Measurements from ENCODE around the gene ACP2. TPM values are rescaled to one million over a fixed set of nuclear protein-coding genes. Genes with fewer than 3 reads are reported as not detected.

Gene ACP2, protein sequence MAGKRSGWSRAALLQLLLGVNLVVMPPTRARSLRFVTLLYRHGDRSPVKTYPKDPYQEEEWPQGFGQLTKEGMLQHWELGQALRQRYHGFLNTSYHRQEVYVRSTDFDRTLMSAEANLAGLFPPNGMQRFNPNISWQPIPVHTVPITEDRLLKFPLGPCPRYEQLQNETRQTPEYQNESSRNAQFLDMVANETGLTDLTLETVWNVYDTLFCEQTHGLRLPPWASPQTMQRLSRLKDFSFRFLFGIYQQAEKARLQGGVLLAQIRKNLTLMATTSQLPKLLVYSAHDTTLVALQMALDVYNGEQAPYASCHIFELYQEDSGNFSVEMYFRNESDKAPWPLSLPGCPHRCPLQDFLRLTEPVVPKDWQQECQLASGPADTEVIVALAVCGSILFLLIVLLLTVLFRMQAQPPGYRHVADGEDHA
- 18.7 and 22.5 TPM in 2 replicates for total RNA-seq

DNA sequence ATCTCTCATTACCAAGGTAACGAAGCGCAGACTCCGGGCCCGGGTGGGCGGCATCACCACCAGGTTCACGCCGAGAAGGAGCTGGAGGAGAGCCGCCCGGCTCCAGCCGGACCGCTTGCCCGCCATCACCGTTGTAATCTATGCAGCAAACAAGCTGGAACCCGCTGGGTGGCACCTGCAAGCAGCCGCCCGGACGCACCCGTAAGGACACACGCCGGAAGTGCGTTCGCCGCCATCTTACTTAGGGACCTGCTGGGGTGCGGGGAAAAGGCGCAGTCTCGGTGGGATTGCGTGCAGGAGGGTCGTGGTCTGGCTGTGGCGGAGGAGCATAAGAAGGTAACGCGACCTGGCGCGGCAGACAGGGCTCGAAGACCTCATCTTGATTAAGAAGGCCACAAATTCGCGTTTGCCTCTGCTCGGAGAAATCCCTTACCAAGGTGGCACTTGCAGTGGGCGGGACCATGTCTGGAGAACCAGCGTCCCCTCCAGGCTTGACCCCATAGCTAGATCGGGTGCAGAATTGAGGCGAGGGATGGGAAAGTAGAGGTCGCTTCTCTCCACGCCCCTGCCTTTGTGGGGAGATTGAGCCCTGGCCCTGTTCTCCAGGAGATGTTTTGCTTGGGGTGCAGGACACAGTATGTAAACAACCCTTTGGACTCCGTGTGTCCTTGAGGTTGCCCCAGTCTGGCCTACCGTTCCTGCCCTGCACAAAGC, at the start of gene ACP2:
ACP2 (minus strand) TSS at position 151 of the 714 bp plus-strand sequence; CDS start at position 126, 25 bp downstream.
- DNase-seq (peak; percentile 82), ATAC-seq (ENCODE audit: low read depth) (peak; percentile 96)
- H3K27me3 Mint-ChIP-seq, result no peaks in the 10 kb centered on the region
- peak within 1 kb of the TSS; percentile 98 for H3K4me3 Mint-ChIP-seq
- H3K27ac Mint-ChIP-seq, result peak within 1 kb of the TSS; percentile 98
- intact Hi-C loops (cut with micrococcal nuclease), result loop anchor here (1.0 kb wide), 7 partner anchors 20 to 549 kb away; partner anchors contain the start of genes ARHGAP1, CSTPP1, PSMC3 and SLC39A13
- H3K9me3 Mint-ChIP-seq, result no peaks in the 10 kb centered on the region
- H3K4me1 Mint-ChIP-seq, result peaks cover 21% of the 10 kb centered on the region
- CTCF ChIA-PET, result interaction anchor here (0.7 to 2.8 kb wide), 9 partner anchors 11 to 548 kb away, joined by 3 to 9 read pairs (median 4); partner anchors contain the start of genes ARFGAP2, DDB2 and ZNF408
- TF ChIP-seq, protein P1, sequence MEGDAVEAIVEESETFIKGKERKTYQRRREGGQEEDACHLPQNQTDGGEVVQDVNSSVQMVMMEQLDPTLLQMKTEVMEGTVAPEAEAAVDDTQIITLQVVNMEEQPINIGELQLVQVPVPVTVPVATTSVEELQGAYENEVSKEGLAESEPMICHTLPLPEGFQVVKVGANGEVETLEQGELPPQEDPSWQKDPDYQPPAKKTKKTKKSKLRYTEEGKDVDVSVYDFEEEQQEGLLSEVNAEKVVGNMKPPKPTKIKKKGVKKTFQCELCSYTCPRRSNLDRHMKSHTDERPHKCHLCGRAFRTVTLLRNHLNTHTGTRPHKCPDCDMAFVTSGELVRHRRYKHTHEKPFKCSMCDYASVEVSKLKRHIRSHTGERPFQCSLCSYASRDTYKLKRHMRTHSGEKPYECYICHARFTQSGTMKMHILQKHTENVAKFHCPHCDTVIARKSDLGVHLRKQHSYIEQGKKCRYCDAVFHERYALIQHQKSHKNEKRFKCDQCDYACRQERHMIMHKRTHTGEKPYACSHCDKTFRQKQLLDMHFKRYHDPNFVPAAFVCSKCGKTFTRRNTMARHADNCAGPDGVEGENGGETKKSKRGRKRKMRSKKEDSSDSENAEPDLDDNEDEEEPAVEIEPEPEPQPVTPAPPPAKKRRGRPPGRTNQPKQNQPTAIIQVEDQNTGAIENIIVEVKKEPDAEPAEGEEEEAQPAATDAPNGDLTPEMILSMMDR (IDR thresholded peaks at IDR 0.05), result no peak
- H3K36me3 Mint-ChIP-seq (ENCODE audit: low read depth), result peaks cover 35% of the 10 kb centered on the region
- POLR2A ChIA-PET, result interaction anchor here (0.5 to 2.7 kb wide), 29 partner anchors 8 to 466 kb away, joined by 3 to 77 read pairs (median 4); partner anchors contain the start of genes AGBL2, ARFGAP2, CELF1 and CSTPP1

DNA sequence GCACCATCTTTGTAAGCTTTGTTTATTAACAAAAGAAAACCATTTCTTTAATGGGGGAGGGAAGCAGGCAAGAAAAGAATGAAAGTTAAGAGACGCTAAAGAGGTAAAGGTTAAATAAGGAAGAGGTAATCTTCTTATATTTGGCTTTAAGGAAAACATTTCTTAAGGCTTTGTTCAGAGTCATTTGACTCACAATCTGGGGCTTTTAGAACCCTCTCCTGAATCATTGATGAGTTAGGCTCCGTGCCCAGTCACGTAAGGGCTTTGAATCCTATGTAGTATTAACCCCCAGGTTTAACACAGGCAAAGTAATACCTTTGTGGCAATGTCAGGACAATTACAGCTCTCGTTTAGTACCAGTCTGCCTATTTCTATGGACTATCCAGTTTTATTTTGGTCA, 47.4 kb upstream of the ACP2 start:
- ChIA-PET CTCF (no interaction called here), POLR2A (no interaction called here)
- TF ChIP-seq, protein P1 (IDR thresholded peaks at IDR 0.05), result no peak
- no peak for ATAC-seq (ENCODE audit: low read depth)
- Mint-ChIP-seq H3K4me1 (no peaks in the 10 kb centered on the region), H3K9me3 (peaks cover 7% of the 10 kb centered on the region), H3K36me3 (ENCODE audit: low read depth) (peaks cover 86% of the 10 kb centered on the region), H3K4me3 (no peak overlapping the region), H3K27me3 (no peaks in the 10 kb centered on the region), H3K27ac (no peak overlapping the region)
- DNase-seq, result no peak
- intact Hi-C loops (cut with micrococcal nuclease), result no loop called here

DNA sequence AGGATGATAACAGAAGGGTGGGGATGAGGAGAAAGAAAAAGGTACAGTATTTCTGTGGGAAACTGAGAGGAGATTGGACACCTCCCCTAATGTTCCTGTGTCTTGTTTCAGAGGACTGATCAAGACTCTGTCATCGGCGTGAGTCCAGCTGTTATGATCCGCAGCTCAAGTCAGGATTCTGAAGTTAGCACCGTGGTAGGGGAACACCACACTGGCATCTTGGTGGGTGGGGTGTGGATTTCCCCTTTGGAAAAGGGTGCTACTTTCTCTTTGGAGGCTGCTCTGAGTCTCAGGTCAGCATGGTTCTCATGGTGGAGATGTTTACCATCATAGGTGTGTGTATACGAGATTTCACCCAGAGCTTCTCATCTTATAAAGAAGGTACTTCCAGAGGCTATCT, 46.8 kb upstream of the ACP2 start:
- Mint-ChIP-seq H3K27ac (no peak overlapping the region), H3K36me3 (ENCODE audit: low read depth) (peaks cover 86% of the 10 kb centered on the region), H3K4me1 (no peaks in the 10 kb centered on the region), H3K9me3 (peaks cover 7% of the 10 kb centered on the region), H3K4me3 (no peak overlapping the region), H3K27me3 (no peaks in the 10 kb centered on the region)
- intact Hi-C loops (cut with micrococcal nuclease), result no loop called here
- ChIA-PET CTCF (no interaction called here), POLR2A (no interaction called here)
- ATAC-seq (ENCODE audit: low read depth), result no peak
- DNase-seq, result no peak
- TF ChIP-seq, protein P1 (IDR thresholded peaks at IDR 0.05), result no peak

DNA sequence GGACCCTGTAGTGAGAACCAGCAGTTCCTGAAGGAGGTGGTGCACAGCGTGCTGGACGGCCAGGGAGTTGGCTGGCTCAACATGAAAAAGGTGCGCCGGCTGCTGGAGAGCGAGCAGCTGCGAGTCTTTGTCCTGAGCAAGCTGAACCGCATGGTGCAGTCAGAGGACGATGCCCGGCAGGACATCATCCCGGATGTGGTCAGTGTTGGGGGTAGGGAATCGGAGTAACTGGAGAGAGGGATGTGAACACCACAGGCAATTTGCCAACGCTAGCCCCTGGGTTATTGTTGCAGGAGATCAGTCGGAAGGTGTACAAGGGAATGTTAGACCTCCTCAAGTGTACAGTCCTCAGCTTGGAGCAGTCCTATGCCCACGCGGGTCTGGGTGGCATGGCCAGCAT, 41.2 kb upstream of the ACP2 start:
- no peaks in the 10 kb centered on the region for H3K27me3 Mint-ChIP-seq
- DNase-seq (no peak), ATAC-seq (ENCODE audit: low read depth) (no peak)
- H3K4me1 Mint-ChIP-seq, result no peaks in the 10 kb centered on the region
- POLR2A ChIA-PET, result no interaction called here
- intact Hi-C loops (cut with micrococcal nuclease), result no loop called here
- H3K9me3 Mint-ChIP-seq, result no peaks in the 10 kb centered on the region
- H3K4me3 Mint-ChIP-seq, result no peak overlapping the region
- CTCF ChIA-PET, result no interaction called here
- H3K36me3 Mint-ChIP-seq (ENCODE audit: low read depth), result peaks cover 92% of the 10 kb centered on the region
- TF ChIP-seq, protein P1 (IDR thresholded peaks at IDR 0.05), result no peak
- H3K27ac Mint-ChIP-seq, result no peak overlapping the region

DNA sequence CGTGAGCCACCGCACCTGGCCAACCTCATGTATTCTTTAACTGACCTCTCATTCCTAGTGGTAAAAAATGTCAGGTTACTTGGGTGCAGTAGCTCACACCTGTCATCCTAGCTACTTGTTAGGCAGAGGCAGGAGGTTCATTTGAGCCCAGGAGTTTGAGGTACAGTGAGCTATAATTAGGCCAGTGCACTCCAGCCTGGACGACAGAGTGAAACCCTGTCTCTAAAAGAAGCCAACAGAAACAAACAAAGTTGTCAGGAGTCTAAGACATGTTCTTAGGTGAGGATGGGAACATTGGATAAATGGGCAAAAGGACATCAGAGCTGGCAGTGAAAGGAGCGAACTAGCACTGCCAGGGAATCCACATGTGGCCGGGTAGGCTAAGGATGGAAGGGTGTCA, 39.5 kb upstream of the ACP2 start:
- DNase-seq, result no peak
- CTCF ChIA-PET, result no interaction called here
- H3K4me3 Mint-ChIP-seq, result no peak overlapping the region
- ATAC-seq (ENCODE audit: low read depth), result no peak
- no peaks in the 10 kb centered on the region for H3K4me1 Mint-ChIP-seq
- intact Hi-C loops (cut with micrococcal nuclease), result no loop called here
- H3K27me3 Mint-ChIP-seq, result no peaks in the 10 kb centered on the region
- no peak overlapping the region for H3K27ac Mint-ChIP-seq
- H3K36me3 Mint-ChIP-seq (ENCODE audit: low read depth), result peaks cover 97% of the 10 kb centered on the region
- TF ChIP-seq, protein P1 (IDR thresholded peaks at IDR 0.05), result no peak
- POLR2A ChIA-PET, result no interaction called here
- no peaks in the 10 kb centered on the region for H3K9me3 Mint-ChIP-seq
